VCaP (cell line): ENCODE results near the gene DPPA2.

Source experiments
- H3K27ac ChIP-seq: fragments of 450-650 bp; 2 replicates; pipeline ENCODE4 v1.5.1; 2017
- CTCF ChIP-seq: fragments of 450-650 bp; conservative IDR thresholded peaks from 2 replicates; pipeline ENCODE4 v1.5.1; 2017; ENCODE audit warnings: mild to moderate bottlenecking, moderate library complexity

DPPA2 gene

GRCh38 chr3:109353057-109353456, 36.7 kb upstream of the DPPA2 start:
- H3K27ac ChIP-seq, result no peak overlapping the region
- TF ChIP-seq CTCF, result no peak

- TF ChIP-seq CTCF, result no peak
- no peak overlapping the region for H3K27ac ChIP-seq
Measured at GRCh38 chr3:109351231-109351630, 34.9 kb upstream of the DPPA2 start.

- no peak overlapping the region for H3K27ac ChIP-seq
- no peak for TF ChIP-seq CTCF
Measured at GRCh38 chr3:109346770-109347295, 30.5 kb upstream of the DPPA2 start.

GRCh38 chr3:109346099-109346498, 29.8 kb upstream of the DPPA2 start:
- H3K27ac ChIP-seq, result no peak overlapping the region
- no peak for TF ChIP-seq CTCF

GRCh38 chr3:109339714-109340648, 23.7 kb upstream of the DPPA2 start:
- no peak overlapping the region for H3K27ac ChIP-seq
- no peak for TF ChIP-seq CTCF

- H3K27ac ChIP-seq, result no peak overlapping the region
Measured at GRCh38 chr3:109339197-109339596, 22.9 kb upstream of the DPPA2 start.

More at GRCh38 chr3:109339197-109339596, 22.9 kb upstream of the DPPA2 start:
- no peak for TF ChIP-seq CTCF
